Stimulated activated CD4-positive, alpha-beta T cell treated with anti-CD3 and anti-CD28 coated beads, TNF-alpha, amount 100 ng/mL, for 24 hours (primary cell): Measurements from ENCODE around the gene MAP3K5.

Source experiments
- DNase-seq, 3 experiments: peaks; one replicate each; pipeline ENCODE4 v3.0.0-alpha.2; 2020; ENCODE audit warnings: low read depth in 3 of 3

Gene MAP3K5

GRCh38 chr6:136544326-136544725 lies 248.0 kb downstream of the MAP3K5 start:
- DNase-seq = no peak

- no peak for DNase-seq
Measured at GRCh38 chr6:136541395-136541794, 250.9 kb downstream of the MAP3K5 start.

GRCh38 chr6:136539967-136540652 lies 252.2 kb downstream of the MAP3K5 start:
- DNase-seq = no peak

DNA sequence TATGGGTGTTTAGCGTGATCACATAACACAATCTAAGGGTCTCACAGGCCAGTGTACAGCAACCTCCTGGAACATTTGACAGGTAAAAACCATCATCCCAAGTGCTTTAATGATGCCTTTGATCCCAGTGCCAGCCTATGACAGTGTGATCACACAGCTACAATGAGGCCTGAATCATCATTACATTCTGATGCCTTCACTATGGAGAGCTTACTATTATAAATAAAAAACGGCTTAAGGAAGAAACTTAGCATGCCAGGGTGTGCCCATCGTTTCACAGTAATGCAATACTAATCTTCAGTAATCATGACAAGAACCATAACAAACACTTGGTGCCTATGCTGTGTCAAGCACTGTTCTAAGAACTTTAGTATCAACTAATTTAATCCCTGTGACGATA lies 253.4 kb downstream of the MAP3K5 start:
- DNase-seq = no peak

GRCh38 chr6:136535880-136536650 lies 256.2 kb downstream of the MAP3K5 start:
- no peak for DNase-seq

DNA sequence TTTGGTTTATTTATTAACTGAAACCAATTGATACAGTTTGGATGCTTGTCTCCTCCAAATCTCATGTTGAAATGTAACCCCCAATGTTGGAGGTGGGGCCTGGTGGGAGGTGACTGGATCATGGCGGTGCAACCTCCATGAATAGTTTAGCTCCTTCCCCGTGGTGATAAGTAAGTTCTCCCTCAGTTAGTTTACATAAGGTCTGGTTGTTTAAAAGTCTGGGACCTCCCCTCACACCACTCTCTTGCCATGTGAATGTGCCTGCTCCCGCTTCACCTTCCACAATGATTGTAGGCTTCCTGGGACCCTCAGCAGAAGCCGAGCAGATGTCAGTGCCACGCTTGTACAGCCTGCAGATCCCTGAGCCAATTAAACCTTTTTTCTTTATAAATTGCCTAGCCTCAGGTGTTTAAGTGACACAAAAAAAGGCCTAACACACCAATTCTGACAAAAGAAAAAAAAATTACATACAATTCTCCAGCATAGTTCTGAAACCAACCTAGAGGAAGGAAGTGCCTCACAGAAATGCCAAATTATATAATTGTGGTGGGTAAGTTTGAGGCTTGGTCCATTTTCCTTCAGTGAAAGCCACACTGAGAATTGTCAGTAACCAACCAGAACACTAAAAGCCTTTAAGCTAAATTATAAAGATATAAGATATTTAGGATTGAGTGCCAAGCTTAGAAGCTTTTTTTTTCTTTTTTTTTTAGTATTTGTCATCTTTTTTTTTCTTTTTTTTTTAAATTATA lies 257.1 kb downstream of the MAP3K5 start:
- no peak for DNase-seq

GRCh38 chr6:136534268-136534667 lies 258.0 kb downstream of the MAP3K5 start:
- no peak for DNase-seq

DNA sequence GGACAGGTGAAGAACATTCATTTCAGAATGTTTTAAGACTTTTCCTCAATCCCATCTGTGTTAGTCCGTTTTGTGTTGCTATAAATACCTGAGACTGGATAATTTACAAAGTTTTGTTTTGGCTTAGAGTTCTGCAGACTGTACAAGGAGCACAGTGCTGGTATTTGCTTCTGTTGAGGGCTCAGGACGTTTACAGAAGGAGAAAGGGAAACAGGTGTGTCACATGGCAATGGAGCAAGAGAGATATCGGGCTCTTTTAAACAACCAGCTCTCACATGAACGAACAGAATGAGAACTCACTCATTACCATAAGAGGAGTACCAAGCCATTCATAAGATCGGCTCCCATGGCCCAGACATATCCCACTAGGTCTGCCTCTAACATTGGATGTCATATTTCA lies 258.8 kb downstream of the MAP3K5 start:
- DNase-seq = no peak

DNA sequence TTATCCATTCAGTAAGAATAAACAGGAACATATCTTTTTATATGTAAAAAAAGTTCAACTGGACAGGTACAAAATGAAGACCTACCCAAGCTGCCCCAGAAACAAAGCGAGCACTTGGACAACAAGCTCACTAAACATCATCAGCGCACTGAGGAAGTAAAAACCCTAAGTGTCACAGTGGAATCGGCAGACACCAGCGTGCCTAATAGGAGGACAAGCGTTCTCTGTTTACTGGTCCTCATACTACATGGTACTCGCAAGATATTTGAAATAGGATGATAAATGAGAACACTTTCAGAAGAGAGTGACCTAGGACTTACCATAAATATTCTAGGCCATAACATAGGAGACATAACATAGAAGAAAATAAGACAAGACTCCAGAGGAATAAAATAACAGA lies 260.2 kb downstream of the MAP3K5 start:
- no peak for DNase-seq

DNA sequence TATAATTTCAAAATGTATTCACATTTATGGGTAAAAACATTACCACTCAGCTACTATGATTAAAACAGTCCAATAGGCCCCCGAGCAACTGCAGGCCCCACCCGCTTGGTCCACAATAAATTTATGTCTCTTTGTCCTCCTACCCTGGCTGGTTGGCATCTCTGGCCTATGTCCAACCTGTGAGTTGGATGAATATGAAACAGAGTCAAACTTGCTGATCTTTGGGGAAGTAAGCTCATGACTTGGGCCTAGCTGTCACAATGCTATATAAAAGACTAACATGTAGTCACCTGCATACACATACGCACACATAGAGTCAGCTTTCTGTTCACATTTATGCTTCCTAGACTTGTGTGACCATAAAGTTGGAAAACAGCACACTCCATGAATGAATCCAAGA lies 262.6 kb downstream of the MAP3K5 start:
- no peak for DNase-seq

- DNase-seq = no peak
Measured at GRCh38 chr6:136528477-136528876, 263.8 kb downstream of the MAP3K5 start.

GRCh38 chr6:136527831-136528230 lies 264.4 kb downstream of the MAP3K5 start:
- no peak for DNase-seq

DNA sequence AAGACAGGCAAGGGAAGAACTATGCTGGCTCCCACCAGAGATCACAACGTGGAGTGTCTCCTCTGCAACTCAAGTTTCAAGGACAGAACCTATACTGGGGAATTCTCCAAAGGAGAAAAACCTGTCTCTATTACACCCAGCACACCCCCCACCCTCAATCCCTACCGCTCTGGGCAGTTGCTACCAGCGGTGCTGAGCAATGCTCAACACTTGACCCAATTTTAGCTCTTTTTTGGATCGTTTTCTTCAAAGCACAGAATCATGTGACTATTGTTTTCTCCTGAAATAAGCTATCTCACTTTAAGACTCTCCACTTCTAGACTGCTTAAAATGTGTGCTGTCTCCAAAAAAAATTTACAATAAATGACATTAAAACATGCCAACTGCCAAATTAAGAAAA lies 265.3 kb downstream of the MAP3K5 start:
- no peak for DNase-seq

- DNase-seq = peak in 2 of 3 experiments; percentile 4 to 33
Measured at GRCh38 chr6:136526196-136526930, 265.9 kb downstream of the MAP3K5 start.

DNA sequence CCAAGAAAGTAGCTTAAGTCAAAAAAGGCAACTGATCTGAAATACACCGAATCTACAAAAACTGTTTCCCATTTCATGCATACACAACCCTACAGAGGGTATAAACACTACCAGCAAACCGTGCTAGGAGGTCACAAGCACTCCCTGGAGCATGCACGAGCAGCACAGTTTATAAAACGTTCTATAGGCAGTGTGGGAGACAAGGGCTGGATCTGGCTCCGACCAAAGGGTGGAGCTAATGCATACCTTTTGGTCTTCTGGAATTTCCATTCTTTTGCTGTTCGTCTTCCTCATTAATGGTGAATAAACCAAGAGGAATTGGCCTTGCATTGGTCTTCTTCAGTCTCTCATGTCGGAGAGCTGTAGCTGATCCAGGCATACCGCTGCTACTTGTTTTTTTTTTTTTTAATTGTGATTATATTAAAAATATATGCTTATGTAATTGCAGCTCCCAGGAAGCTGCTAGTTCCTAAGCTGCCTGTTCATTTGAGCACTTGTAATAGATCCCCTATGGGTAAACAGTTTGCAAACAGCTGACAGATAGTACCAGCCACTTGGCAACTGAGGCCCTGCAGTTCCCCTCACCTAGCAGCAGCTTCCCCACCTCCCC lies 266.6 kb downstream of the MAP3K5 start:
- no peak for DNase-seq

DNA sequence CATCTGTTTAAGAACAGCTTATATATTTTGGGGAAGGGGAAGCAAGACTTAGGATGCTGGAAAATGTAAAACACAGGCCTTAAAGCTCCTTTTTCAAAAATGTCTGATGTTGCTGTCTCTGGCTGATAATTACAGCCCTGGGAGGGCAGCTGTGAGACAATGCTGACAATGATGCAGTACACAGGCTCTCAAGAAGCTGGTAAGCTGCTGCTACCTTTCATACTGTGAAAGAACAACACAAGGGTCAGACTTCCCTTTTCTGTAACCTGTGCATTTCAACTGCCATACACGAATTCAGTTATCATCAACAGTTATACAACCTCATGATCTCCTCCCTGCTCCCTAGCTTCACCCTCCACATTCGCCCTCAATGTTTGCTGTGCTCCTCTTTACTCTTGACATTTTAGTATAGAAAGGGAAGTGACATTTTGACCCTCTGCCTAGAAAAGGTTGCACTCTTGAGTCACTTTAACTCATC lies 267.3 kb downstream of the MAP3K5 start:
- no peak for DNase-seq

GRCh38 chr6:136524339-136524935 lies 267.8 kb downstream of the MAP3K5 start:
- no peak for DNase-seq

DNA sequence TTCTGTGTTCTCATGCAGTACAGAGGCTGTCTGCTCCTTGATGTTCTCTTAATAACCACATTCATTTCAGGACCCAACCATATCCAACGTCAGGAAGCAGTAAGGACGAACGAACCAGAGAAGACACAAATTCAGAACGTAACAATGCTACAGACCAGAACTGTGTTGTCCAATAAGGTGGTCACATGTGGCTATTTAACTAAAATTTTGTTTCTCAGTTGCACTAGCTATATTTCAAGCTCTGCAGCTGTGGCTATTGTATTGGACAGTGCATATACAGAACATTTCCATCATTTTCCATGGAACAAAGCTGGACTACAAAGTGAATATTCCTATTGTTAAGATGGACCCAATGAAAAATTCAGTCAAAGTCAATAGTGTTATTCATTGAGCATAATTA lies 269.1 kb downstream of the MAP3K5 start:
- DNase-seq = no peak

DNA sequence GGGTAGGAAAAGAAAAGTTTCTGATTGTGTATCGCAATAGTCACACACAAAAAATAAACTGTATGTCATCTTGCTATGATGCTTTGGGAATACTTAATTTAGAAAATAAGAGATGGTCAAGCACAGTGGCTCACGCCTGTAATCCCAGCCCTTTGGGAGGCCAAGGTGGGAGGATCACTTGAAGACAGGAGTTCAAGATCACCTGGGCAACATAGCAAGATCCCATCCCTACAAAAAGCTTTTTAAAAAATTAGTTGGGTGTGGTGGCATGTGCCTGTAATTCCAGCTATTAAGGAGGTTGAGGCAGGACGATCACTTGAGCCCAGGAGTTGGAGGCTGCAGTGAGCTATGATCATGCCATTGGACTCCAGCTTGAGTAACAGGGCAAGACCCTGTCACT lies 269.6 kb downstream of the MAP3K5 start:
- no peak for DNase-seq

DNA sequence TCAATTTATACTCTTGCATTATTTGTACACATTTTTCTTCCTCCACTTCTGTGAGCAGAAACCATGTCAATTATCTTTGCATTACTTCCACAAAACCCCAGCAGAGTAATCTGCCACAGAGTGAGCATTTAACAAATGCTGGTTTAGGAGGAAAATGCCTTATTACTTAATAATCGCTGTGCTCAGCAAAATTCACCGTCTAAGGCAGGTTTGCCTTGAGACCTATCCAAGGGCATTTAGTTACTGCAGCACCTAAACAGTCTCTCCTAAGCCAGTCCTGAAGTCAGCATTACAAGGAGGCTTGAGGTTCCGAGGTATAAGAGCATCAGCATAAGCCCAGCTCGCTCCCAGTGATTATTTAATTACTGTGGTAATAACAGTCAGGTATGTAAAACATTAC lies 270.4 kb downstream of the MAP3K5 start:
- DNase-seq = no peak

DNA sequence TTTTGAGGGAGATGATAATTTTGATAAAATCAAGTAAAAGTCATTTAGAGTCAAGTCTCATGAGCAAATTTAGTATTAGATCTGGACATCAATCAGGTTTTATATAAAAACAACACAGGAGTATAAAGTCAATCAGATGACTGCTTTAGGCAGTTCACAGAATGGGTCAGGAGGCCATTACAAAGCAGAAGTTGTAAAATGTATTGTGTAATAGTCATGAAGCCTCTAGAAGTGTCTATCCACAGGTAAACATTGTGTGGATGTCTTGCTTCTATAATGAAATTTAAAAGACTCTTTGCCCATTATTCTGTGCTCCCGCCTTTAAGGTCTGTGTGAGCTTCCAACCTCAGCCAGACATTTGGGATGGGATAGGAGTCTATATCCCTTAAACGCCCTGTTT lies 270.9 kb downstream of the MAP3K5 start:
- DNase-seq = no peak
